Spleen (tissue), 11 donors: ENCODE measurements around the gene GJA5. TPM values are rescaled to one million over a fixed set of nuclear protein-coding genes. Genes with fewer than 3 reads are reported as not detected.

Source experiments
- DNase-seq: peaks from one replicate; pipeline ENCODE4 v3.0.0-alpha.2; 2020
- H3K27ac ChIP-seq, 8 donors: fragments of 200-600 bp; sonication (generic) in 7 of 8; 1 replicate in 4 of 8; 2 replicates in 4 of 8; pipeline versions ENCODE4 v1.5.0 to v1.8.0; 2016 to 2021; ENCODE audit warnings: inconsistent platforms in 4 of 8, mild to moderate bottlenecking in 4 of 8, moderate library complexity in 1 of 8
- H3K27me3 ChIP-seq, 7 donors: fragments of 200-600 bp; sonication (generic) in 6 of 7; replicated peaks in 1 of 7; 1 replicate in 4 of 7; 2 replicates in 3 of 7; pipeline versions ENCODE4 v1.5.0 to v1.8.0; 2016 to 2021; ENCODE audit warnings: inconsistent platforms in 3 of 7, mild to moderate bottlenecking in 1 of 7
- H3K36me3 ChIP-seq, 6 donors: fragments of 200-600 bp; sonication (generic) in 5 of 6; 1 replicate in 4 of 6; 2 replicates in 2 of 6; pipeline versions ENCODE4 v1.5.0 to v1.8.0; 2016 to 2021; ENCODE audit warnings: inconsistent platforms in 2 of 6
- H3K4me1 ChIP-seq, 6 donors: fragments of 200-600 bp; sonication (generic) in 5 of 6; 1 replicate in 3 of 6; 2 replicates in 3 of 6; pipeline versions ENCODE4 v1.5.0 to v1.8.0; 2016 to 2021; ENCODE audit warnings: inconsistent platforms in 3 of 6
- H3K4me3 ChIP-seq, 8 donors: fragments of 200-600 bp; sonication (generic) in 7 of 8; 1 replicate in 4 of 8; 2 replicates in 4 of 8; pipeline versions ENCODE4 v1.5.0 to v1.8.0; 2016 to 2021; ENCODE audit warnings: inconsistent platforms in 4 of 8, mild to moderate bottlenecking in 4 of 8, moderate library complexity in 2 of 8
- H3K9me3 ChIP-seq, 8 donors: fragments of 200-600 bp; sonication (generic) in 7 of 8; 1 replicate in 4 of 8; 2 replicates in 4 of 8; pipeline versions ENCODE4 v1.5.0 to v1.8.0; 2016 to 2021; ENCODE audit warnings: inconsistent platforms in 4 of 8
- POLR2A ChIP-seq, 3 donors: fragments of 450-650 bp; IDR thresholded peaks; one replicate each; pipeline ENCODE4 v1.5.1; 2017; ENCODE audit warnings: antibody characterized with exemption in 3 of 3, mild to moderate bottlenecking in 1 of 3
- POLR2AphosphoS5 ChIP-seq, 3 donors: sonication (generic); formaldehyde crosslinking; IDR thresholded peaks; one replicate each; pipeline ENCODE4 v1.5.1; 2017; ENCODE audit warnings: antibody characterized with exemption in 3 of 3
- WGBS, 5 donors: extraction: QIAGEN DNeasy Blood & Tissue Kit in 3 of 5; methylation state at CpG; one replicate each; pipeline versions ENCODE4 v1.1.5 to v1.1.7; 2013 to 2018; 5-methylcytosine and 5-hydroxymethylcytosine counted together
- intact Hi-C: fragments of 100-400 bp; cut with DNase I; formaldehyde crosslinking; loops from one replicate; pipeline ENCODE4 v1.15.0; 2023; ENCODE audit warnings: low total_unique reads
- polyA plus RNA-seq, 3 donors: library from polyadenylated mRNA; stranded (reverse); fragments of 200-250 nt; gene quantifications; one replicate each; pipeline ENCODE4 v1.2.1, GENCODE V29; 2013
- total RNA-seq, 7 donors: library from RNA; depleted of rRNA in 3 of 7; stranded (reverse); fragments of >200 nt in 3 of 7; fragmentation: NEBNext Ultra II Directional in 4 of 7; extraction: Animal tissue kit (Norgen Biotek cat#: 25700) in 4 of 7; gene quantifications; one replicate each; pipeline versions ENCODE4 v1.1.0 to v1.2.1, GENCODE V29; 2016 to 2021
- TF ChIP-seq, protein P1 (sequence below), 11 experiments: fragments of 200-600 bp in 7 of 11; fragments of 450-650 bp in 4 of 11; sonication (generic) in 4 of 11; IDR thresholded peaks in 8 of 11; conservative IDR thresholded peaks in 3 of 11; 1 replicate in 7 of 11; 2 replicates in 4 of 11; pipeline versions ENCODE4 v1.4.0 to v1.8.0; 2016 to 2021; ENCODE audit warnings: antibody characterized with exemption in 11 of 11, inconsistent platforms in 4 of 11, mild to moderate bottlenecking in 1 of 11
- donor health status: healthy with polysubstance abuse.
- donor health status: DM: no; HTN: no; CAD: no; lungs with moderate emphysema.
- donor health status: DM: no; HTN: no; CAD: no.
- donor health status: Bipolar disorder and iron deficiency.
- donor health status: healthy.
- donor health status: DM: no; HTN: no; CAD: no.
- donor health status: DM: yes; HTN: yes; CAD: no.

Gene GJA5
- total and polyA plus RNA-seq, 10 donors = 1.5 to 19.8 (median 6.1) TPM

DNA sequence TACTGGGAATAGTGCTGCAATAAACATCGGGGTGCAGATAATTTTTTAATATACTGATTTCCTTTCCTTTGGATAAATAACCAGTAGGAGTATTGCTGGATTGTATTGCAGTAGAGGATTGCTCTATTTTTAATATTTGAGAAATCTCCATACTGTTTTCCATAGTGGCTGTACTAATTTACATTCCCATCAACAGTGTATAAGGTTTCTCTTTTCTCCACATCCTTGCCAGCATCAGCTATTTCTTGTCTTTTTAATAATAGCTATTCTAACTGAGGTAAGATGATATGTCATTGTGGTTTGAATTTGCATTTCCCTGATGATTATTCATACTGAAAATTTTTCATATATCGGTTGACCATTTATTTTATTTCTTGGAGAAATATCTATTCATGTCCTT is 31.1 kb downstream of the GJA5 start:
- Histone ChIP-seq H3K9me3 (no peaks in the 10 kb centered on the region), H3K4me3 (no peak overlapping the region), H3K36me3 (no peaks in the 10 kb centered on the region), H3K27ac (no peak overlapping the region), H3K4me1 (no peaks in the 10 kb centered on the region), H3K27me3 (peaks cover 0 to 15% (median 0%) of the 10 kb centered on the region in 7 donors)
- DNase-seq = no peak
- WGBS, 5 donors = 79 to 90% (median 87%) methylated on average over 2 of the region's 2 CpGs
- TF ChIP-seq, protein P1, sequence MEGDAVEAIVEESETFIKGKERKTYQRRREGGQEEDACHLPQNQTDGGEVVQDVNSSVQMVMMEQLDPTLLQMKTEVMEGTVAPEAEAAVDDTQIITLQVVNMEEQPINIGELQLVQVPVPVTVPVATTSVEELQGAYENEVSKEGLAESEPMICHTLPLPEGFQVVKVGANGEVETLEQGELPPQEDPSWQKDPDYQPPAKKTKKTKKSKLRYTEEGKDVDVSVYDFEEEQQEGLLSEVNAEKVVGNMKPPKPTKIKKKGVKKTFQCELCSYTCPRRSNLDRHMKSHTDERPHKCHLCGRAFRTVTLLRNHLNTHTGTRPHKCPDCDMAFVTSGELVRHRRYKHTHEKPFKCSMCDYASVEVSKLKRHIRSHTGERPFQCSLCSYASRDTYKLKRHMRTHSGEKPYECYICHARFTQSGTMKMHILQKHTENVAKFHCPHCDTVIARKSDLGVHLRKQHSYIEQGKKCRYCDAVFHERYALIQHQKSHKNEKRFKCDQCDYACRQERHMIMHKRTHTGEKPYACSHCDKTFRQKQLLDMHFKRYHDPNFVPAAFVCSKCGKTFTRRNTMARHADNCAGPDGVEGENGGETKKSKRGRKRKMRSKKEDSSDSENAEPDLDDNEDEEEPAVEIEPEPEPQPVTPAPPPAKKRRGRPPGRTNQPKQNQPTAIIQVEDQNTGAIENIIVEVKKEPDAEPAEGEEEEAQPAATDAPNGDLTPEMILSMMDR (IDR thresholded peaks at IDR 0.05 in 8 of 11, conservative IDR thresholded peaks at IDR 0.05 in 3 of 11) = no peak
- TF ChIP-seq POLR2A (IDR thresholded peaks at IDR 0.05) (no peak), POLR2AphosphoS5 (IDR thresholded peaks at IDR 0.05) (no peak)
- intact Hi-C loops = no loop called here

DNA sequence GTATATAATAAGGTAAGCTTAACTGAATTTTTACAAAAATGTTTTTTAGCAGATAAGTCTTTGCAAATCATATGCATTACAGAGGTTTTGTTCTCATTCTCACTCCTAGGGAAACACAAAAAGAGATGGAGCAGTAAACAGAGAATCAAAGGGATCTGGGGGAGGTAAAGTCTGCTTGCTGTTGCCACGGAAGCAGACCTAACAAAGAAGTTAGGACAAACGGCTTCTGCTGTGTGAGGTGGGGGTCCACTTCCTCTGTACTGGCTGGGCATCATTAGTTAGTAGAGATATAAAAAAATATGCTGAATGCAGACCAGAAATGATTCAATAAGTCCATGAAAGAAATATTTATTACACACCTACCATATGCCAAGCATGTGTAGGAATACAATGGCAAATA is 34.2 kb downstream of the GJA5 start:
- DNase-seq = no peak
- Histone ChIP-seq H3K27ac (no peak overlapping the region), H3K4me3 (no peak overlapping the region), H3K9me3 (no peaks in the 10 kb centered on the region), H3K36me3 (no peaks in the 10 kb centered on the region), H3K27me3 (peaks cover 0 to 26% (median 0%) of the 10 kb centered on the region in 7 donors), H3K4me1 (no peaks in the 10 kb centered on the region)
- intact Hi-C loops = no loop called here
- TF ChIP-seq POLR2AphosphoS5 (IDR thresholded peaks at IDR 0.05) (no peak), POLR2A (IDR thresholded peaks at IDR 0.05) (no peak)
- TF ChIP-seq, protein P1 (IDR thresholded peaks at IDR 0.05 in 8 of 11, conservative IDR thresholded peaks at IDR 0.05 in 3 of 11) = no peak
- WGBS, 5 donors = 45 to 60% (median 47%) methylated on average over 2 of the region's 2 CpGs

DNA sequence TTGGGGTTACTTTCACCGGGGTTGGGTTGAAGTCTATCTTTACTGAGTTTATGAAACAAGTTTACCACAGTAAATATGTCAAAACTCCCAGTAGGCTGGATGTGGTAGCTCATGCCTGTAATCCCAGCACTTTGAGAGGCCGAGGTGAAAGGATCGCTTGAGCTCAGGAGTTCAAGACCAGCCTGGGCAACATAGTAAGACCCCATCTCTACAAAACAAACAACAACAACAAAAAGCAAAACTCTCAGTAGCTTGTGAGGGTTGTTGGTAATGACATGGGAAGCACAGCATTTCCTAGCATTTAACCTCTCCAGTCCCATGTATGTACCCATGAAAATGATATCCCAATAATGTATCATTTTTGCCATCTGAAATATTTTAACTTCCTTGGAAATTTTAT is 34.7 kb downstream of the GJA5 start:
- Histone ChIP-seq H3K4me3 (no peak overlapping the region), H3K36me3 (no peaks in the 10 kb centered on the region), H3K27ac (no peak overlapping the region), H3K4me1 (no peaks in the 10 kb centered on the region), H3K9me3 (no peaks in the 10 kb centered on the region), H3K27me3 (peaks cover 0 to 28% (median 0%) of the 10 kb centered on the region in 7 donors)
- TF ChIP-seq, protein P1 (IDR thresholded peaks at IDR 0.05 in 8 of 11, conservative IDR thresholded peaks at IDR 0.05 in 3 of 11) = no peak
- TF ChIP-seq POLR2AphosphoS5 (IDR thresholded peaks at IDR 0.05) (no peak), POLR2A (IDR thresholded peaks at IDR 0.05) (no peak)
- intact Hi-C loops = no loop called here
- WGBS, 5 donors = 73 to 94% (median 89%) methylated on average over 3 of the region's 3 CpGs
- DNase-seq = no peak

- Histone ChIP-seq H3K27me3 (peaks cover 0 to 36% (median 0%) of the 10 kb centered on the region in 7 donors), H3K4me1 (no peaks in the 10 kb centered on the region), H3K4me3 (no peak overlapping the region), H3K9me3 (peaks cover 0 to 10% (median 0%) of the 10 kb centered on the region in 8 donors), H3K36me3 (no peaks in the 10 kb centered on the region), H3K27ac (no peak overlapping the region)
- intact Hi-C loops = loop anchor here (5.0 kb wide), 1 partner anchor 168 kb away; no protein-coding TSS in a partner anchor
- TF ChIP-seq POLR2A (IDR thresholded peaks at IDR 0.05) = no peak
- TF ChIP-seq, protein P1 (IDR thresholded peaks at IDR 0.05 in 8 of 11, conservative IDR thresholded peaks at IDR 0.05 in 3 of 11) = peak in 9 of 11 experiments; percentile 25 to 64 (median 39)
- no peak for DNase-seq
- WGBS, 5 donors = 45 to 51% (median 46%) methylated on average over 7 of the region's 7 CpGs
These were observed 36.6 kb downstream of the GJA5 start for GRCh38 chr1:147723691-147724323.
